HL-60 (cell line): ENCODE results near the gene PRRT1B.

Experiments
- DNase-seq, 2 experiments: peaks; one replicate each; pipeline ENCODE4 v3.0.0-alpha.2; 2010 to 2020; ENCODE audit warnings: low read depth in 1 of 2, low spot score in 1 of 2
- H3K27ac ChIP-seq: fragments of 250-450 bp; sonication (Bioruptor Pico); replicated peaks from 2 replicates; pipeline ENCODE4 v1.5.1; 2020; ENCODE audit warnings: mild to moderate bottlenecking, moderate library complexity
- H3K27me3 ChIP-seq: fragments of 250-450 bp; sonication (Bioruptor Pico); 2 replicates; pipeline ENCODE4 v1.5.1; 2021; ENCODE audit warnings: mild to moderate bottlenecking, moderate library complexity; ENCODE audit not compliant: insufficient read depth, poor library complexity, severe bottlenecking
- H3K4me3 ChIP-seq: replicated peaks from 2 replicates; pipeline ENCODE4 v1.5.1; 2011; ENCODE audit warnings: mild to moderate bottlenecking, control low read depth, low read length; ENCODE audit not compliant: insufficient read depth
- GABPA ChIP-seq: IDR thresholded peaks from 2 replicates; pipeline ENCODE4 v1.6.1; 2012; ENCODE audit warnings: low read depth
- POLR2AphosphoS5 ChIP-seq: IDR thresholded peaks from 2 replicates; pipeline ENCODE4 v1.6.1; 2012; ENCODE audit warnings: low read depth
- SPI1 ChIP-seq: IDR thresholded peaks from 2 replicates; pipeline ENCODE4 v1.6.1; 2012; ENCODE audit warnings: low read depth, mild to moderate bottlenecking, borderline replicate concordance
- TF ChIP-seq, protein P1 (sequence below): IDR thresholded peaks from 2 replicates; pipeline ENCODE4 v1.6.1; 2012; ENCODE audit warnings: low read depth; ENCODE audit not compliant: insufficient replicate concordance
- TF ChIP-seq, protein P2 (sequence below): IDR thresholded peaks from one replicate; pipeline ENCODE4 v1.5.1; 2011; ENCODE audit warnings: low read length, control low read depth, inconsistent platforms; ENCODE audit not compliant: insufficient read depth

The PRRT1B gene

DNA sequence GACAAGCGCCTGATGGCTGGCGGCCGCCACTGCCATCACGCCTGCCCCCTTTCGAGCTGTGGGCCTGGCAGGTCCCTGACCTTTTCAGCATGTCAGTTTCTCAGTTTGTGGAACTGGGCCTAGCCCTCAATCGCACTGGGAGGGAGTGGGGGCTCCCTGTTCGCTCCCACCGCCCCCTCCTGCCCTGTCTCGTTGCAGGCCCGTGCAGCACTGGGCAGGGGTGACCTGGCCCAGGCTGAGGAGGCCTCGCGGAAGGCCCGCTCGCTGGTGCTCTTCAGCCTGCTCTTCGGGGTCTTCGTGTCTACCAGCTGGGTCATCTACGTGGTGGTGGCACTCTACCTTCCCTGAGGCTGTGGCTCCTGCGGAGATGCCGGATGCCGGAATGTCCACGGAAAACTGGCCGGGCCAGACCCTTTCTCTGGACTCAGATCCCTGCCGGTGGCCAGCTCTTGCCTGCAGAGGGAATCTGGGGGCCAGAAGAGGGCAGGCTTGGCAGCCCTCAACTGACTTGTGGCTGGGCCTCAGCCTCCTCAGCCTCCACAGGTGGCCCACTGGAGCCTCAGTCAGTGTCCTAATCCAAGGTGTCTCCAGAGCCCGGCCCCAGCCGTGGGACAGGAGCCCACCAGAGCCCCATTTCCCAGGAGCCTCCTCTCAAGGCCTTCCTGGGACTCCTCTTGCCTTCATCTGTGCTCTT, 12.7 kb downstream of the PRRT1B start:
- TF ChIP-seq, protein P1, sequence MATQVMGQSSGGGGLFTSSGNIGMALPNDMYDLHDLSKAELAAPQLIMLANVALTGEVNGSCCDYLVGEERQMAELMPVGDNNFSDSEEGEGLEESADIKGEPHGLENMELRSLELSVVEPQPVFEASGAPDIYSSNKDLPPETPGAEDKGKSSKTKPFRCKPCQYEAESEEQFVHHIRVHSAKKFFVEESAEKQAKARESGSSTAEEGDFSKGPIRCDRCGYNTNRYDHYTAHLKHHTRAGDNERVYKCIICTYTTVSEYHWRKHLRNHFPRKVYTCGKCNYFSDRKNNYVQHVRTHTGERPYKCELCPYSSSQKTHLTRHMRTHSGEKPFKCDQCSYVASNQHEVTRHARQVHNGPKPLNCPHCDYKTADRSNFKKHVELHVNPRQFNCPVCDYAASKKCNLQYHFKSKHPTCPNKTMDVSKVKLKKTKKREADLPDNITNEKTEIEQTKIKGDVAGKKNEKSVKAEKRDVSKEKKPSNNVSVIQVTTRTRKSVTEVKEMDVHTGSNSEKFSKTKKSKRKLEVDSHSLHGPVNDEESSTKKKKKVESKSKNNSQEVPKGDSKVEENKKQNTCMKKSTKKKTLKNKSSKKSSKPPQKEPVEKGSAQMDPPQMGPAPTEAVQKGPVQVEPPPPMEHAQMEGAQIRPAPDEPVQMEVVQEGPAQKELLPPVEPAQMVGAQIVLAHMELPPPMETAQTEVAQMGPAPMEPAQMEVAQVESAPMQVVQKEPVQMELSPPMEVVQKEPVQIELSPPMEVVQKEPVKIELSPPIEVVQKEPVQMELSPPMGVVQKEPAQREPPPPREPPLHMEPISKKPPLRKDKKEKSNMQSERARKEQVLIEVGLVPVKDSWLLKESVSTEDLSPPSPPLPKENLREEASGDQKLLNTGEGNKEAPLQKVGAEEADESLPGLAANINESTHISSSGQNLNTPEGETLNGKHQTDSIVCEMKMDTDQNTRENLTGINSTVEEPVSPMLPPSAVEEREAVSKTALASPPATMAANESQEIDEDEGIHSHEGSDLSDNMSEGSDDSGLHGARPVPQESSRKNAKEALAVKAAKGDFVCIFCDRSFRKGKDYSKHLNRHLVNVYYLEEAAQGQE = no peak
- TF ChIP-seq, protein P2, sequence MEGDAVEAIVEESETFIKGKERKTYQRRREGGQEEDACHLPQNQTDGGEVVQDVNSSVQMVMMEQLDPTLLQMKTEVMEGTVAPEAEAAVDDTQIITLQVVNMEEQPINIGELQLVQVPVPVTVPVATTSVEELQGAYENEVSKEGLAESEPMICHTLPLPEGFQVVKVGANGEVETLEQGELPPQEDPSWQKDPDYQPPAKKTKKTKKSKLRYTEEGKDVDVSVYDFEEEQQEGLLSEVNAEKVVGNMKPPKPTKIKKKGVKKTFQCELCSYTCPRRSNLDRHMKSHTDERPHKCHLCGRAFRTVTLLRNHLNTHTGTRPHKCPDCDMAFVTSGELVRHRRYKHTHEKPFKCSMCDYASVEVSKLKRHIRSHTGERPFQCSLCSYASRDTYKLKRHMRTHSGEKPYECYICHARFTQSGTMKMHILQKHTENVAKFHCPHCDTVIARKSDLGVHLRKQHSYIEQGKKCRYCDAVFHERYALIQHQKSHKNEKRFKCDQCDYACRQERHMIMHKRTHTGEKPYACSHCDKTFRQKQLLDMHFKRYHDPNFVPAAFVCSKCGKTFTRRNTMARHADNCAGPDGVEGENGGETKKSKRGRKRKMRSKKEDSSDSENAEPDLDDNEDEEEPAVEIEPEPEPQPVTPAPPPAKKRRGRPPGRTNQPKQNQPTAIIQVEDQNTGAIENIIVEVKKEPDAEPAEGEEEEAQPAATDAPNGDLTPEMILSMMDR = no peak
- TF ChIP-seq SPI1 = no peak
- no peak for TF ChIP-seq POLR2AphosphoS5
- no peak for TF ChIP-seq GABPA
- Histone ChIP-seq H3K4me3 (no peak overlapping the region), H3K27ac (no peak overlapping the region), H3K27me3 (peaks cover 6% of the 10 kb centered on the region)
- DNase-seq = no peak

DNA sequence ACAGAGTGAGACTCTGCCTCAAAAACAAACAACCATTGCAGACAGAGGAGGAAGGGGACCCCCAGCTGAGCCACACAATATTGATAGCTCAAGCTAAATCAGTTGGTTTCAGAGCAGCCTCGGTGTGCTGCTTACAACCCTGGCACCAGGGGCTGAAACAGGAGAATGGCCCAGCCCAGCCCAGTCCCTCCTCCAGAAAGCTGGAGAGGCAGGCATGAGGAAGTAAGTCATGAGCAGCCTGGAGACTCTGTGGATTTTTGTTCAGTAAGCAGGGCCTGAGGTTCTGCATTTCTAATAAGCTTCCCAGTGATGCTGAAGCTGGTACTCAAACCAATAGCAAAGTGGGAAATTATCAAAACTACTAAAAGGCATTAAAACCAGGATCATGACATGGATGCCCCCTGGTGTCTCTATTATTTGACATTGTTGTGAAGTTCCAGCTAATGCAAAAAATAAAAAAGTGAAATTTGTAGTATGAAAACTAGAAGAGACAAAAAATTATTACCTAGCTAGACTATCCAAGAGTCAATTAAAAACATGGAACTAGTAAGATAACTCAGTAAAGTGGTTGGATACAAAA, 14.2 kb downstream of the PRRT1B start:
- DNase-seq = no peak
- Histone ChIP-seq H3K27me3 (peaks cover 6% of the 10 kb centered on the region), H3K4me3 (no peak overlapping the region), H3K27ac (no peak overlapping the region)
- no peak for TF ChIP-seq POLR2AphosphoS5
- TF ChIP-seq, protein P1 = no peak
- TF ChIP-seq, protein P2 = no peak
- no peak for TF ChIP-seq SPI1
- TF ChIP-seq GABPA = no peak

DNA sequence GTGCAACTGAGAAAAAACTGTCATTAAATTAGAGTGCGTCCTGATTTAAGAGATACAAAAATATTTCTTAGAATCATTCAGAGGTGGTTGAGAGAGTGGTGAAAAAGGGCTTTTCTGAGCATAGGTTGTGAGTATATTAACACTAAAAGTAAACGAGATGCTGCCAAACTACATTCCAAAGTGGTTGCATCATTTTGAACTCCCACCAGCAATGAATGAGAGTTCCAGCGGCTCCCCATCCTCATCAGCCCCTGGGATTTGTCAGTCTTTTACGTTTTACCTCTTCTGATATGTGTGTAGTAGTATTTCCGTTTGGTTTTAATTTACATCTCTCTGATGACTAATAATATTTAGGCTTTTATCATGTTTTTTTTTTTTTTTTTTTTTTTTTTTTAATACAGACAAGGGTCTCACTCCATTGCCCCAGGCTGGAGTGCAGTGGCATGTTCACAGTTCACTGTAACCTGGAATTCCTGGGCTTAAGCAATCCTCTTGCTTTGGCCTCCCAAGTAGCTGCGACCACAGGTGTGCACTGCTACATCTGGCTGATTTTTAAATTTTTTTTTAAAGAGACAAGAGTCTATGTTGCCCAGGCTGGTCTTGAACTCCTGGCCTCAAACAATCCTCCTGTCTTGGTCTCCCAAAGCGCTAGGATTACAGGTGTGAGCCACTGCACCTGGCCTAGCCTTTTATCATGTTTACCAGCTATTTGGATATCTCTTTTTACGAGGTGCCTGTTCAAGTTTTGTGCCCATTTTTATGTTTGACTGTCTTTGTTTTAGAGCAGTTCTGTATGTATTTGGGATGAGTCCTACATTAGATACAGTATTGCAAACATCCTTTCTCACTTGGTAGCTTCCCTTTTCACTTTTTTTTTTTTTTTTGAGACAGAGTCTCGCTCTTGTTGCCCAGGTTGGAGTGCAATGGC, 17.0 kb downstream of the PRRT1B start:
- DNase-seq = no peak
- no peak overlapping the region for H3K4me3 ChIP-seq
- no peak overlapping the region for H3K27ac ChIP-seq

More for the DNA sequence above, 17.0 kb downstream of the PRRT1B start:
- TF ChIP-seq POLR2AphosphoS5 (no peak), SPI1 (no peak), GABPA (no peak)
- TF ChIP-seq, protein P2 = no peak
- TF ChIP-seq, protein P1 = no peak
- H3K27me3 ChIP-seq = no peaks in the 10 kb centered on the region
